Panc1 (cell line): ENCODE measurements around the gene SMIM20. TPM values are rescaled to one million over a fixed set of nuclear protein-coding genes. Genes with fewer than 3 reads are reported as not detected.

Source experiments
- ATAC-seq: fragments of 200-7000 bp; cut with Tn5 transposase; 2 replicates; pipeline ENCODE4 v1.9.1; 2020; ENCODE audit warnings: mild to moderate bottlenecking, moderate library complexity
- BruUV-seq: library from RNA; stranded (reverse); fragments of 400-500 nt; replicated peaks from 2 replicates; lab custom pipeline; 2021; lab: Mats Ljungman, UMichigan
- CTCF ChIA-PET: fragments of 300-600 bp; sonication (Branson Sonifier 250); formaldehyde crosslinking; loops from one replicate; lab custom pipeline; 2022; ENCODE audit warnings: antibody characterized with exemption; lab: Charles Lee
- POLR2A ChIA-PET: fragments of 300-600 bp; sonication (Branson Sonifier 250); formaldehyde crosslinking; loops from one replicate; lab custom pipeline; 2022; ENCODE audit warnings: antibody characterized with exemption; lab: Charles Lee
- DNase-seq: peaks from one replicate; pipeline ENCODE4 v3.0.0-alpha.2; 2010; ENCODE audit warnings: low read depth, low spot score
- H3K27ac ChIP-seq: 2 replicates; pipeline ENCODE4 v1.5.1; 2011; ENCODE audit warnings: mild to moderate bottlenecking, low read length, inconsistent platforms
- H3K27me3 ChIP-seq: fragments of 200-500 bp; sonication (Bioruptor generic); 2 replicates; pipeline ENCODE4 v1.6.0; 2014; ENCODE audit warnings: low read length, inconsistent platforms; ENCODE audit not compliant: control insufficient read depth, insufficient read depth
- H3K36me3 ChIP-seq: fragments of 200-500 bp; sonication (Bioruptor generic); 2 replicates; pipeline ENCODE4 v1.5.1; 2014; ENCODE audit warnings: inconsistent platforms, mild to moderate bottlenecking, low read length, moderate library complexity; ENCODE audit not compliant: control insufficient read depth, insufficient read depth
- H3K4me1 ChIP-seq: 2 replicates; pipeline ENCODE4 v1.5.1; 2011; ENCODE audit warnings: inconsistent platforms, mild to moderate bottlenecking, low read length, moderate library complexity; ENCODE audit not compliant: control insufficient read depth, insufficient read depth
- H3K4me3 ChIP-seq, 2 experiments: 2 replicates each; pipeline ENCODE4 v1.5.1; 2011 to 2012; ENCODE audit warnings: low read depth in 2 of 2, low read length in 2 of 2, mild to moderate bottlenecking in 2 of 2, inconsistent platforms in 1 of 2, moderate library complexity in 1 of 2
- H3K9me3 ChIP-seq: fragments of 200-500 bp; sonication (Bioruptor generic); 2 replicates; pipeline ENCODE4 v1.5.1; 2014; ENCODE audit warnings: low read depth, mild to moderate bottlenecking, inconsistent platforms, low read length, moderate library complexity; ENCODE audit not compliant: control insufficient read depth, insufficient read depth
- POLR2AphosphoS5 ChIP-seq: IDR thresholded peaks from 2 replicates; pipeline ENCODE4 v1.6.1; 2012; ENCODE audit warnings: mild to moderate bottlenecking, low read depth, low read length, moderate library complexity
- REST ChIP-seq, 2 experiments: IDR thresholded peaks; 2 replicates each; pipeline ENCODE4 v1.6.1; 2011 to 2012; ENCODE audit warnings: low read depth in 2 of 2, control low read depth in 1 of 2, low read length in 1 of 2, mild to moderate bottlenecking in 1 of 2, moderate library complexity in 1 of 2; ENCODE audit not compliant: insufficient read depth in 1 of 2
- SIN3A ChIP-seq: IDR thresholded peaks from 2 replicates; pipeline ENCODE4 v1.6.1; 2012; ENCODE audit warnings: low read depth, mild to moderate bottlenecking, low read length, moderate library complexity, borderline replicate concordance; ENCODE audit not compliant: insufficient read depth
- TCF7L2 ChIP-seq: IDR thresholded peaks from 2 replicates; pipeline ENCODE4 v1.6.1; 2011; ENCODE audit warnings: mild to moderate bottlenecking, low read depth, low read length, inconsistent platforms
- in situ Hi-C: cut with HindIII; loops from 2 replicates; pipeline ENCODE4 v1.10.0; 2016; ENCODE audit warnings: low sequenced_read_pairs, low pct_unique_long_range_greater_than_20kb
- intact Hi-C: fragments of 100-400 bp; cut with micrococcal nuclease; formaldehyde crosslinking; loops from one replicate; pipeline ENCODE4 v1.10.0; 2022; ENCODE audit not compliant: unreplicated experiment
- total RNA-seq: library from RNA; stranded (reverse); gene quantifications from one replicate; pipeline ENCODE4 v1.2.1, GENCODE V29; 2021; ENCODE audit not compliant: unreplicated experiment
- TF ChIP-seq, protein P1 (sequence below): fragments of 450-650 bp; IDR thresholded peaks from 2 replicates; pipeline ENCODE4 v1.5.1; 2017; ENCODE audit warnings: mild to moderate bottlenecking

The SMIM20 gene
- total RNA-seq, 1 experiment from 2014 or later = 16.5 TPM

DNA sequence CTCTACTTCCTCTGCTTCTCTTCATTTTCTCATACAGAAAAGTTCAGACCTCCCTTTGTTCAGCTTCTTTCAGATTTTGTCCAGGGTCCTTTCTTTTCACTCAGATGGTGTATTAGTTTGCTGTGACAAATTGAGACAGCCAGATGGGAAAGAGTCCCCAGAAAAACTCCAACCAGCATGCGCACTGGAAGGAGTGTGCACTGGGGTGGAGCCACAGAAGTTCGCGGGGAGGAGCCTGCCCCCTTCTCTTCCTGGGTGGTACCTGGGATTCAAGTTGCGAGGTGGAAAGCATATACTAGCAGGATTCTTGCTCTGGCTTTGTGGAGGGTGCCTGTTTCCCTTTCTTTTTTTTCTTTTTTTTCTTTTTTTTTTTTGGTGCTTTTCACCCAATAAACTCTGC is 51.6 kb downstream of the SMIM20 start:
- TF ChIP-seq SIN3A = no peak
- Histone ChIP-seq H3K9me3 (no peaks in the 10 kb centered on the region), H3K4me3 (no peak overlapping the region), H3K27me3 (no peaks in the 10 kb centered on the region; the same call in 1 of the 2 replicates), H3K36me3 (no peaks in the 10 kb centered on the region), H3K4me1 (no peaks in the 10 kb centered on the region), H3K27ac (no peak overlapping the region)
- ChIA-PET POLR2A (no interaction called here), CTCF (no interaction called here)
- DNase-seq (no peak), ATAC-seq (no peak)
- intact Hi-C loops = no loop called here
- in situ Hi-C loops = no loop called here
- no TSS peak for BruUV-seq

- TF ChIP-seq REST (IDR thresholded peaks at IDR 0.05; ENCODE audit: insufficient read depth in 1 of 2, low read depth in 2 of 2, low read length in 1 of 2) (no peak), POLR2AphosphoS5 (no peak), TCF7L2 (no peak), SIN3A (no peak)
- TF ChIP-seq, protein P1, sequence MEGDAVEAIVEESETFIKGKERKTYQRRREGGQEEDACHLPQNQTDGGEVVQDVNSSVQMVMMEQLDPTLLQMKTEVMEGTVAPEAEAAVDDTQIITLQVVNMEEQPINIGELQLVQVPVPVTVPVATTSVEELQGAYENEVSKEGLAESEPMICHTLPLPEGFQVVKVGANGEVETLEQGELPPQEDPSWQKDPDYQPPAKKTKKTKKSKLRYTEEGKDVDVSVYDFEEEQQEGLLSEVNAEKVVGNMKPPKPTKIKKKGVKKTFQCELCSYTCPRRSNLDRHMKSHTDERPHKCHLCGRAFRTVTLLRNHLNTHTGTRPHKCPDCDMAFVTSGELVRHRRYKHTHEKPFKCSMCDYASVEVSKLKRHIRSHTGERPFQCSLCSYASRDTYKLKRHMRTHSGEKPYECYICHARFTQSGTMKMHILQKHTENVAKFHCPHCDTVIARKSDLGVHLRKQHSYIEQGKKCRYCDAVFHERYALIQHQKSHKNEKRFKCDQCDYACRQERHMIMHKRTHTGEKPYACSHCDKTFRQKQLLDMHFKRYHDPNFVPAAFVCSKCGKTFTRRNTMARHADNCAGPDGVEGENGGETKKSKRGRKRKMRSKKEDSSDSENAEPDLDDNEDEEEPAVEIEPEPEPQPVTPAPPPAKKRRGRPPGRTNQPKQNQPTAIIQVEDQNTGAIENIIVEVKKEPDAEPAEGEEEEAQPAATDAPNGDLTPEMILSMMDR = no peak
- in situ Hi-C loops = no loop called here
- POLR2A ChIA-PET = no interaction called here
- no peaks in the 10 kb centered on the region; the same call in 1 of the 2 replicates for H3K27me3 ChIP-seq
- intact Hi-C loops = no loop called here
- DNase-seq = no peak
- H3K4me1 ChIP-seq = no peaks in the 10 kb centered on the region
- CTCF ChIA-PET = no interaction called here
- no peak for ATAC-seq
- BruUV-seq = no TSS peak
- no peak overlapping the region for H3K27ac ChIP-seq
- no peaks in the 10 kb centered on the region for H3K9me3 ChIP-seq
- no peaks in the 10 kb centered on the region for H3K36me3 ChIP-seq
- H3K4me3 ChIP-seq = no peak overlapping the region
Observed at GRCh38 chr4:25966171-25966570, 52.2 kb downstream of the SMIM20 start.

DNA sequence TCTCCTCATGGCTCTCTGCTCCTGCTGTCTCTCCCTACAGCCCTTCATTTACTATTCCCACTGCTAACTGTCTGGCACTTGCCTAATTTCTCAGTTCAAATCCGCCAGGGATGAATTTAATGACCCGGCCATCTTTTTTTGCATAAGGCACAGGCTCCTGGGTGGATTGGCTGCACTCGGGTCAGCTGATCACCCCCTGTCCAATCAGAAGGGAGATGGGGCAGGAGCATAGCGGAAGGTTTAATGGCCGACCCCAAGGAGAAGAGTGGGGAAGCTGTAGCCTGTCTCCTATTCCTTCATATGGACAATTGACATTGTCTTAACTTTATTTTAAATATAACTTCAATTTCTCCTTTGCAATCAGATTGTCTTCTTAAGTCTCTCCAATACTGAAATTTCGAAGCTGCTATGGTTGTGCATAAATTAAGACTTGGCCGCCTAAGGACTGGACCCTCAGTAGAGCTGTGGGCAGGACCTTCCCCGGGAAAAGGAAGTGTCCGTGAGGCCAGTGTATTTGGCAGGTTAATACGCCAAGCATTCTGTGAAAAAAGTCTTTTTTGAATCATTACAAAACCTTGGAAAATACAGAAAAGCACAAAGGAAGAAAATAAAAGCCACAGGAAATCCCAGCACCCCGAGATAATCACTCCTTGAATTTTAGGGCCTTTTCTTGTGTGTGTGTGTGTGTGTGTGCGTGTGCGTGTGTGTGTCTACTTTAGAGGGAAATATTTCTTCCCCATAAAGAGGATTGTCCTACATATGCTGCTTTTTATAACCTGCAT is 55.5 kb downstream of the SMIM20 start:
- TF ChIP-seq REST (IDR thresholded peaks at IDR 0.05; ENCODE audit: insufficient read depth in 1 of 2, low read depth in 2 of 2, low read length in 1 of 2) = no peak
- DNase-seq (no peak), ATAC-seq (no peak)
- intact Hi-C loops = no loop called here
- no peaks in the 10 kb centered on the region for H3K9me3 ChIP-seq
- H3K4me3 ChIP-seq = no peak overlapping the region
- no peak overlapping the region for H3K27ac ChIP-seq
- CTCF ChIA-PET = interaction anchor here (0.6 kb wide), 1 partner anchor 368 kb away, joined by 9 read pairs; no protein-coding TSS in a partner anchor
- in situ Hi-C loops = no loop called here
- no peaks in the 10 kb centered on the region; the same call in 1 of the 2 replicates for H3K27me3 ChIP-seq
- H3K36me3 ChIP-seq = no peaks in the 10 kb centered on the region
- POLR2A ChIA-PET = no interaction called here
- no peaks in the 10 kb centered on the region for H3K4me1 ChIP-seq
- no TSS peak for BruUV-seq
